Osteocyte (in vitro differentiated cells): ENCODE data around the gene ZC3H11A. TPM values are rescaled to one million over a fixed set of nuclear protein-coding genes. Genes with fewer than 3 reads are reported as not detected.

Experiments used
- DNase-seq: peaks from one replicate; pipeline ENCODE4 v3.0.0; 2021; ENCODE audit warnings: mixed read lengths; ENCODE audit not compliant: unreplicated experiment; ENCODE audit errors: extremely low spot score
- H3K27ac Mint-ChIP-seq: one replicate; pipeline ENCODE4 v1.8.0; 2021; ENCODE audit warnings: mild to moderate bottlenecking, mixed read lengths; ENCODE audit not compliant: unreplicated experiment
- H3K27me3 Mint-ChIP-seq: one replicate; pipeline ENCODE4 v1.8.0; 2021; ENCODE audit warnings: mixed read lengths; ENCODE audit not compliant: unreplicated experiment
- H3K36me3 Mint-ChIP-seq: one replicate; pipeline ENCODE4 v1.8.0; 2021; ENCODE audit warnings: mixed read lengths; ENCODE audit not compliant: unreplicated experiment
- H3K4me1 Mint-ChIP-seq: one replicate; pipeline ENCODE4 v1.8.0; 2021; ENCODE audit warnings: mixed read lengths; ENCODE audit not compliant: unreplicated experiment
- H3K4me3 Mint-ChIP-seq: one replicate; pipeline ENCODE4 v1.8.0; 2021; ENCODE audit warnings: mild to moderate bottlenecking, moderate library complexity, mixed read lengths; ENCODE audit not compliant: unreplicated experiment
- H3K9me3 Mint-ChIP-seq: one replicate; pipeline ENCODE4 v1.8.0; 2021; ENCODE audit warnings: mixed read lengths; ENCODE audit not compliant: unreplicated experiment
- CTCF ChIP-seq: fragments of 200-600 bp; sonication (generic); IDR thresholded peaks from 2 replicates; pipeline ENCODE4 v1.5.0; 2021; ENCODE audit warnings: antibody characterized with exemption, mild to moderate bottlenecking, moderate library complexity
- total RNA-seq: library from RNA; stranded (reverse); gene quantifications from 2 replicates; pipeline ENCODE4 v1.2.1, GENCODE V29; 2021

ZC3H11A gene
- total RNA-seq, 1 donor from 2014 or later = 94.8 TPM

DNA sequence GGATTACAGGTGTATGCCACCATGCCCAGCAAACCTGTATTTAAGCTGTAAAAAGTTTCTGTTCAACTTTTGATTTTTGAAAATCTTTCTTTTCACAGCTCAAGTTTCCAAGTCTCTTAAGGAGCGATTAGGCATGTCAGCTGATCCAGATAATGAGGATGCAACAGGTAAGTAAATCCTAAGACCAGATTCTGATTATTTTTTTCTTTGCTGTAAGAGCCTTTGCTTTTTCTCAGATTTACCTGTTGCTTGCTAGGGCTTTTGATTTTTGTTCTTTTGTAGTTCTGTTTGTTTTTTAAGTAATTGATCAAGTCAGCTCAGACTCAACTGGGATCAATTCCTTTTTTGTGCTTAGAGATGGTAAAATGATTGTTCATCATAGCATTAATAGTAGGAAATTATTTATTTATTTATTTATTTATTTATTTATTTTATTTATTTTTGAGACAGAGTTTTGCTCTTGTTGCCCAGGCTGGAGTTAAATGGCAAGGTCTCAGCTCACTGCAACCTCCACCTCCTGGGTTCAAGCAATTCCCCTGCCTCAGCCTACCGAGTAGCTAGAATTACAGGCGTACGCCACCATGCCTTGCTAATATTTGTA lies 44.9 kb downstream of the ZC3H11A start:
- no peak for TF ChIP-seq CTCF
- Mint-ChIP-seq H3K4me1 (peaks cover 18% of the 10 kb centered on the region), H3K27ac (no peak overlapping the region), H3K9me3 (no peaks in the 10 kb centered on the region), H3K27me3 (no peaks in the 10 kb centered on the region), H3K36me3 (peaks cover 46% of the 10 kb centered on the region), H3K4me3 (no peak overlapping the region)
- no peak for DNase-seq

DNA sequence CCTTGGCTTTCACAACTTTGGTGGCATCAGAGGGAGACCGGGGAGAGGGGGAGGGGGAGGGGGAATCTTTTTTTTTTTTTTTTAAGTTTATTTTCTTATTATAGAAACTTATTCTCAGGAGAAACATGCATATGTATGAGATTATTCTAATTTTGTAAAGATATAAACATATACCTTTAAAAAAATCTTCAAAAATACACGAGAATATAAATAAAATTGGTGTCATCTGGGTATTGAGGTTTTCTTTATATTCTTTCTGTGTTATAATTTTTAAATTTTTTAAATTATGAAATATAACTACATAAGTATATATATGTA lies 47.1 kb downstream of the ZC3H11A start:
- no peak overlapping the region for H3K27ac Mint-ChIP-seq
- peaks cover 18% of the 10 kb centered on the region for H3K4me1 Mint-ChIP-seq
- no peaks in the 10 kb centered on the region for H3K27me3 Mint-ChIP-seq
- H3K36me3 Mint-ChIP-seq = peaks cover 47% of the 10 kb centered on the region
- no peaks in the 10 kb centered on the region for H3K9me3 Mint-ChIP-seq
- no peak for TF ChIP-seq CTCF
- no peak for DNase-seq
- no peak overlapping the region for H3K4me3 Mint-ChIP-seq

DNA sequence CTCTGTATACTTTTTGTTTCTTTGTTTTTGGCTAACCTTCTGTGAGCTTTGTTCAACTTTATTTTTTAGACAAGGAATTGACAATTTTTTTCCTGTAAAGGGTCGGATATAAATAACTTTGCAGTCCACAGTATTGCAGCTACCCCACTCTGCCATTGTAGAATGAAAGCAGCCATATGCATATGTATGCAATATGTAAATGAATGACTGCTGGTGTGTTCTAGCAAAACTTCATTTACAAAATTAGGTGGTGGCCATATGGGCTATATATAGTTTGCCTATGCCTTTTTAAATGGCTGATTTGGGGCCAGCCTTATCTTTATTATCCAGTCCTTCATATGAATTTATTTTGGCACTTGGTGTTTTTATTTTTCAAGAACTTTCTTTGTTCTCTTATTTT lies 48.0 kb downstream of the ZC3H11A start:
- peaks cover 40% of the 10 kb centered on the region for H3K36me3 Mint-ChIP-seq
- peaks cover 13% of the 10 kb centered on the region for H3K4me1 Mint-ChIP-seq
- DNase-seq = no peak
- TF ChIP-seq CTCF = no peak
- no peaks in the 10 kb centered on the region for H3K9me3 Mint-ChIP-seq
- no peaks in the 10 kb centered on the region for H3K27me3 Mint-ChIP-seq
- H3K27ac Mint-ChIP-seq = no peak overlapping the region
- no peak overlapping the region for H3K4me3 Mint-ChIP-seq

Other genes starting within 250 kb of the ZC3H11A start
- gene ATP2B4, start 168.8 kb upstream of the ZC3H11A start, total RNA-seq = 39.4 and 42.1 TPM in 2 replicates
- gene LAX1, start 30.4 kb upstream of the ZC3H11A start, total RNA-seq = not detected in 2 replicates
- gene ZBED6, start within 50 bp of the ZC3H11A start, total RNA-seq = 43.4 and 44.4 TPM in 2 replicates
- gene SNRPE, start 66.0 kb downstream of the ZC3H11A start, total RNA-seq = 95.7 and 102 TPM in 2 replicates